HepG2 (cell line): ENCODE measurements around the gene GARIN5A. TPM values are rescaled to one million over a fixed set of nuclear protein-coding genes. Genes with fewer than 3 reads are reported as not detected.

Experiments used
- ATAC-seq: fragments of 200-7000 bp; cut with Tn5 transposase; 3 replicates; pipeline ENCODE4 v1.9.1; 2020; ENCODE audit warnings: mild to moderate bottlenecking, moderate library complexity
- BruUV-seq: library from RNA; stranded (reverse); fragments of 400-500 nt; replicated peaks from 2 replicates; lab custom pipeline; 2021; lab: Mats Ljungman, UMichigan
- CTCF ChIA-PET: fragments of 300-600 bp; formaldehyde crosslinking; extraction: SDS; loops from one replicate; lab custom pipeline; 2021; ENCODE audit warnings: low total read pairs, inconsistent platforms, low intra/inter-chr PET ratio; lab: Yijun Ruan, JAX
- POLR2A ChIA-PET: fragments of 350-600 bp; sonication (Branson Sonifier 250); formaldehyde crosslinking; loops from one replicate; lab custom pipeline; 2020; ENCODE audit warnings: antibody characterized with exemption, inconsistent platforms; lab: Yijun Ruan, JAX
- DNase-seq: peaks from one replicate; pipeline ENCODE4 v3.0.0-alpha.2; 2015; ENCODE audit warnings: low spot score
- FAIRE-seq: peaks from 3 replicates; lab custom pipeline; 2011; peaks lifted over from hg19 to GRCh38; lab: Jason Lieb, UNC
- H2AFZ ChIP-seq: one replicate; pipeline ENCODE4 v1.6.1; 2011; ENCODE audit warnings: low read length, inconsistent platforms
- H3K27ac ChIP-seq: fragments of 300-600 bp; 3 replicates; pipeline ENCODE4 v1.8.0; 2011; ENCODE audit warnings: mixed run types, mild to moderate bottlenecking, mixed read lengths, low read length, inconsistent platforms; ENCODE audit not compliant: insufficient read depth; ENCODE audit errors: extremely low read length
- H3K27me3 ChIP-seq, 2 experiments: fragments of 200-600 bp in 1 of 2; 2 replicates in 1 of 2; 3 replicates in 1 of 2; pipeline versions ENCODE4 v1.6.0 to v1.8.0; 2011; ENCODE audit warnings: low read length in 2 of 2, mild to moderate bottlenecking in 2 of 2, moderate library complexity in 2 of 2, inconsistent platforms in 1 of 2; ENCODE audit not compliant: insufficient read depth in 2 of 2, control insufficient read depth in 1 of 2
- H3K36me3 ChIP-seq, 2 experiments: fragments of 200-600 bp in 1 of 2; replicated peaks in 1 of 2; 2 replicates in 1 of 2; 3 replicates in 1 of 2; pipeline versions ENCODE4 v1.5.1 to v1.8.0; 2011; ENCODE audit warnings: low read length in 2 of 2, inconsistent platforms in 1 of 2; ENCODE audit not compliant: insufficient read depth in 2 of 2, control insufficient read depth in 1 of 2
- H3K4me1 ChIP-seq: 2 replicates; pipeline ENCODE4 v1.5.1; 2012; ENCODE audit warnings: low read length, inconsistent platforms; ENCODE audit not compliant: insufficient read depth
- H3K4me2 ChIP-seq: 2 replicates; pipeline ENCODE4 v1.6.0; 2011; ENCODE audit warnings: low read depth, low read length, inconsistent platforms
- H3K4me3 ChIP-seq, 3 experiments: fragments of 200-600 bp in 1 of 3; sonication (generic), shearing (Covaris generic) in 1 of 3; replicated peaks in 1 of 3; 2 replicates each; pipeline ENCODE4 v1.5.1; 2011 to 2016; ENCODE audit warnings: low read length in 3 of 3, inconsistent platforms in 2 of 3, low read depth in 2 of 3, mild to moderate bottlenecking in 2 of 3, control low read depth in 1 of 3, mixed read lengths in 1 of 3; ENCODE audit not compliant: insufficient read depth in 1 of 3
- H3K79me2 ChIP-seq: one replicate; pipeline ENCODE4 v1.6.1; 2011; ENCODE audit warnings: low read length, inconsistent platforms; ENCODE audit not compliant: insufficient read depth
- H3K9ac ChIP-seq: 2 replicates; pipeline ENCODE4 v1.6.0; 2011; ENCODE audit warnings: mild to moderate bottlenecking, low read depth, low read length, inconsistent platforms; ENCODE audit not compliant: insufficient read depth
- H3K9me3 ChIP-seq: 2 replicates; pipeline ENCODE4 v1.5.1; 2012; ENCODE audit warnings: mild to moderate bottlenecking, low read length
- H4K20me1 ChIP-seq: 2 replicates; pipeline ENCODE4 v1.6.0; 2011; ENCODE audit warnings: inconsistent platforms, mild to moderate bottlenecking, low read length, moderate library complexity; ENCODE audit not compliant: insufficient read depth
- ATM ChIP-seq: fragments of 450-650 bp; IDR thresholded peaks from 2 replicates; pipeline ENCODE4 v1.7.1; 2017; ENCODE audit warnings: mild to moderate bottlenecking, borderline replicate concordance
- HIVEP1 ChIP-seq: sonication (generic); formaldehyde crosslinking; IDR thresholded peaks from 2 replicates; pipeline ENCODE4 v1.4.0; 2020; ENCODE audit warnings: mild to moderate bottlenecking, missing genetic modification reagents
- HNF4A ChIP-seq: sonication (generic); formaldehyde crosslinking; IDR thresholded peaks from 2 replicates; pipeline ENCODE4 v1.4.0; 2020; ENCODE audit warnings: missing genetic modification reagents
- NR2F6 ChIP-seq, 2 experiments: IDR thresholded peaks; 2 replicates each; pipeline ENCODE4 v1.6.1; 2016; ENCODE audit warnings: antibody characterized with exemption in 1 of 2, mild to moderate bottlenecking in 1 of 2
- ZNF850 ChIP-seq: sonication (generic); formaldehyde crosslinking; conservative IDR thresholded peaks from 2 replicates; pipeline ENCODE4 v1.9.0; 2021; ENCODE audit warnings: mild to moderate bottlenecking, missing genetic modification reagents
- WGBS: methylation state at CpG from one replicate; pipeline ENCODE4 v1.1.6; 2017; ENCODE audit warnings: low lambda C conversion rate; 5-methylcytosine and 5-hydroxymethylcytosine counted together
- in situ Hi-C: cut with HindIII; loops from 2 replicates; pipeline ENCODE4 v1.10.0; 2017; ENCODE audit warnings: low pct_unique_long_range_greater_than_20kb; ENCODE audit not compliant: extremely low pct_ligation_motif_present
- intact Hi-C: fragments of 100-400 bp; cut with micrococcal nuclease; formaldehyde crosslinking; loops from one replicate; pipeline ENCODE4 v1.10.0; 2022; ENCODE audit not compliant: unreplicated experiment
- polyA plus RNA-seq, 8 experiments: library from polyadenylated mRNA; depleted of rRNA in 3 of 8; stranded (reverse) in 7 of 8; unstranded in 1 of 8; fragments of >200 nt; fragmentation: Illumina TruSeq in 4 of 8; extraction: Trizol in 4 of 8; gene quantifications; 2 replicates each; pipeline versions ENCODE4 v1.2.1 to v1.2.3, GENCODE V29; 2011 to 2016; ENCODE audit warnings: low read depth in 4 of 8, missing spikeins in 1 of 8, mixed read lengths in 1 of 8; ENCODE audit not compliant: insufficient read depth in 1 of 8
- total RNA-seq, 5 experiments: library from RNA; depleted of rRNA; stranded (reverse); fragments of >200 nt; fragmentation: Illumina TruSeq; extraction: Trizol; gene quantifications; 2 replicates each; pipeline ENCODE4 v1.2.3, GENCODE V29; 2016; ENCODE audit warnings: low read depth in 1 of 5

Gene GARIN5A
- total and polyA plus RNA-seq, 2 of the 13 experiments (the other 11 are each of a cell fraction or from before 2014, with no cell fraction given): not detected

GRCh38 chr19:50467566-50467965 is 9.1 kb downstream of the GARIN5A start:
- Histone ChIP-seq H3K27ac (no peak overlapping the region), H3K9ac (no peak overlapping the region), H3K36me3 (no peaks in the 10 kb centered on the region), H2AFZ (no peak overlapping the region), H3K9me3 (no peaks in the 10 kb centered on the region), H3K4me3 (no peak overlapping the region), H4K20me1 (no peaks in the 10 kb centered on the region), H3K4me1 (peaks cover 35% of the 10 kb centered on the region), H3K27me3 (no peaks in the 10 kb centered on the region), H3K79me2 (no peaks in the 10 kb centered on the region), H3K4me2 (no peak overlapping the region)
- in situ Hi-C loops: loop anchor here (10.0 kb wide), 1 partner anchor 93 kb away; the partner anchor contains the start of gene NR1H2
- no TSS peak for BruUV-seq
- POLR2A ChIA-PET: no interaction called here
- no peak for FAIRE-seq
- DNase-seq: no peak
- ATAC-seq: no peak
- intact Hi-C loops: no loop called here
- CTCF ChIA-PET: no interaction called here
- TF ChIP-seq ZNF850: no peak
- no peak for TF ChIP-seq HIVEP1
- 55% methylated on average over 18 of the region's 18 CpGs for WGBS

- no peak for FAIRE-seq
These were observed 10.0 kb downstream of the GARIN5A start for GRCh38 chr19:50466706-50467039.

More at GRCh38 chr19:50466706-50467039, 10.0 kb downstream of the GARIN5A start:
- Histone ChIP-seq H3K79me2 (no peaks in the 10 kb centered on the region), H3K4me1 (peaks cover 36% of the 10 kb centered on the region), H3K9ac (no peak overlapping the region), H4K20me1 (no peaks in the 10 kb centered on the region), H3K36me3 (no peaks in the 10 kb centered on the region), H3K27ac (no peak overlapping the region), H3K4me2 (0 out of 2 replicates have a peak overlapping the region, but pooled peaks have one; percentile 51), H3K9me3 (no peaks in the 10 kb centered on the region), H3K4me3 (peak overlapping the region in 1 of 3 experiments; percentile 18; a peak in 1 of 6 replicates), H3K27me3 (no peaks in the 10 kb centered on the region), H2AFZ (no peak overlapping the region)
- POLR2A ChIA-PET: no interaction called here
- WGBS: 50% methylated on average over 11 of the region's 11 CpGs
- no peak for ATAC-seq
- in situ Hi-C loops: loop anchor here (10.0 kb wide), 1 partner anchor 92 kb away; the partner anchor contains the start of gene NR1H2
- no peak for DNase-seq
- BruUV-seq: no TSS peak
- intact Hi-C loops: no loop called here
- TF ChIP-seq HNF4A (CRISPR knock-in tag): peak; percentile 38
- no peak for TF ChIP-seq ATM
- TF ChIP-seq NR2F6 (IDR thresholded peaks at IDR 0.05): 0 out of 2 replicates have a peak, but pooled peaks have one; percentile 14
- TF ChIP-seq NR2F6 (CRISPR knock-in tag; IDR thresholded peaks at IDR 0.05): no peak
- CTCF ChIA-PET: no interaction called here
